ENCODE measurements around the gene METAP2. TPM values are rescaled to one million over a fixed set of nuclear protein-coding genes. Genes with fewer than 3 reads are reported as not detected.
A peak's percentile ranks its signal among the peaks of the same experiment; 100 is the strongest.

METAP2 gene
- total and polyA plus RNA-seq, 2 experiments from 2014 or later: 55.6 to 64.3 TPM

- H3K27me3 ChIP-seq (replicated peaks; ENCODE audit: insufficient read depth): no peaks in the 10 kb centered on the region
Observed at GRCh38 chr12:95522692-95523091, 48.7 kb downstream of the METAP2 start.

DNA sequence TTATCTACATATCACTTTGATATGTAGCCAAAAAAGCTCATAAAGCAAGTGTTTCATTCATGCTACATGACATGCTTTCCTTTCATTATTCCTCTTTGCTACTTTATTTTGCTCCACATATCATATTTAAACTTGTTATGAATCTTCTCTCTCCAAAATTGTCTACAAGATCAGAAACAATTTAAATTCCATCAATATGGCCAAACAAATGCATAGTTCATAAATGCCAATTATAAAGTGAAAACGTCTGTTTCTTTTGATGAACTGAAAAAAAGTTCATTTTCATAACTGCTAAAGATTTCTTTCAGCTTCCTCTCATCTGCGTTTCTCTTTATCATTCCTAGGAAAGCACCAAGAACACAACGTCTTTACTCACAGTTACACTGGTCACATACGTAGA lies 54.5 kb downstream of the METAP2 start:
- no peaks in the 10 kb centered on the region for H3K9me2 ChIP-seq (ENCODE audit: insufficient read depth)
- in situ Hi-C loops (cut with MboI): loop anchor here (25.0 kb wide), 1 partner anchor 416 kb away; no protein-coding TSS in a partner anchor

More at GRCh38 chr12:95522692-95523091, 48.7 kb downstream of the METAP2 start:
- H3K4me3 ChIP-seq: no peak overlapping the region
- no peaks in the 10 kb centered on the region for H3K9me3 ChIP-seq (ENCODE audit: low read depth)
- no peak overlapping the region for H3K27ac ChIP-seq
- no peaks in the 10 kb centered on the region for H3K9me2 ChIP-seq (ENCODE audit: insufficient read depth)
- H3F3A ChIP-seq (ENCODE audit: insufficient read depth): peaks cover 3% of the 10 kb centered on the region
- DNase-seq: no peak
- H3K4me2 ChIP-seq (ENCODE audit: unreplicated experiment): no peak overlapping the region
- H3K9ac ChIP-seq: no peak overlapping the region
- H3K36me3 ChIP-seq (ENCODE audit: low read depth): peaks cover 1% of the 10 kb centered on the region; the same call in 1 of the 2 replicates
- H3K4me1 ChIP-seq (ENCODE audit: insufficient read depth): no peaks in the 10 kb centered on the region
- in situ Hi-C loops (cut with MboI): no loop called here
- H4K20me1 ChIP-seq (ENCODE audit: insufficient read depth): no peaks in the 10 kb centered on the region
- 89 to 94% methylated on average over 8 of the region's 8 CpGs for WGBS, 2 experiments (ENCODE audit: low coverage in 1 of 2, low lambda C conversion rate in 2 of 2, missing lambda C conversion rate in 2 of 2)
- no peak overlapping the region for H2AFZ ChIP-seq
- TF ChIP-seq EZH2phosphoT487 (IDR thresholded peaks at IDR 0.05; ENCODE audit: insufficient read depth, low read depth): no peak
- TF ChIP-seq EZH2 (IDR thresholded peaks at IDR 0.05; ENCODE audit: insufficient read depth, poor library complexity, severe bottlenecking): no peak
- H3K79me2 ChIP-seq (ENCODE audit: insufficient read depth): no peaks in the 10 kb centered on the region

GRCh38 chr12:95529693-95530225 lies 55.8 kb downstream of the METAP2 start:
- Histone ChIP-seq H3K9ac (0 out of 2 replicates have a peak overlapping the region, but pooled peaks have one; percentile 17), H3K79me2 (ENCODE audit: insufficient read depth) (no peaks in the 10 kb centered on the region), H3K27me3 (replicated peaks; ENCODE audit: insufficient read depth) (no peaks in the 10 kb centered on the region), H4K20me1 (ENCODE audit: insufficient read depth) (no peaks in the 10 kb centered on the region), H2AFZ (peak overlapping the region; percentile 64), H3K36me3 (ENCODE audit: low read depth) (no peaks in the 10 kb centered on the region), H3K4me2 (ENCODE audit: unreplicated experiment) (no peak overlapping the region), H3K27ac (no peak overlapping the region), H3K4me1 (ENCODE audit: insufficient read depth) (peaks cover 20% of the 10 kb centered on the region), H3K4me3 (no peak overlapping the region), H3F3A (ENCODE audit: insufficient read depth) (no peaks in the 10 kb centered on the region), H3K9me3 (ENCODE audit: low read depth) (no peaks in the 10 kb centered on the region), H3K9me2 (ENCODE audit: insufficient read depth) (no peaks in the 10 kb centered on the region)
- in situ Hi-C loops (cut with MboI): loop anchor here (25.0 kb wide), 1 partner anchor 417 kb away; no protein-coding TSS in a partner anchor
- WGBS, 2 experiments (ENCODE audit: low coverage in 1 of 2, low lambda C conversion rate in 2 of 2, missing lambda C conversion rate in 2 of 2): 49 to 51% methylated on average over 4 of the region's 4 CpGs
- peak; percentile 52 for DNase-seq
- no peak for TF ChIP-seq EZH2phosphoT487 (IDR thresholded peaks at IDR 0.05; ENCODE audit: insufficient read depth, low read depth)
- TF ChIP-seq EZH2 (IDR thresholded peaks at IDR 0.05; ENCODE audit: insufficient read depth, poor library complexity, severe bottlenecking): no peak

More for the DNA sequence above, 54.5 kb downstream of the METAP2 start:
- Histone ChIP-seq H3K79me2 (ENCODE audit: insufficient read depth) (no peaks in the 10 kb centered on the region), H3K4me1 (ENCODE audit: insufficient read depth) (peaks cover 20% of the 10 kb centered on the region), H3K36me3 (ENCODE audit: low read depth) (no peaks in the 10 kb centered on the region), H2AFZ (0 out of 2 replicates have a peak overlapping the region, but pooled peaks have one; percentile 15), H3K9ac (no peak overlapping the region), H3K9me3 (ENCODE audit: low read depth) (no peaks in the 10 kb centered on the region), H3K4me3 (no peak overlapping the region), H4K20me1 (ENCODE audit: insufficient read depth) (no peaks in the 10 kb centered on the region), H3K4me2 (ENCODE audit: unreplicated experiment) (no peak overlapping the region), H3F3A (ENCODE audit: insufficient read depth) (no peaks in the 10 kb centered on the region), H3K27ac (no peak overlapping the region), H3K27me3 (replicated peaks; ENCODE audit: insufficient read depth) (no peaks in the 10 kb centered on the region)
- TF ChIP-seq EZH2 (IDR thresholded peaks at IDR 0.05; ENCODE audit: insufficient read depth, poor library complexity, severe bottlenecking) (no peak), EZH2phosphoT487 (IDR thresholded peaks at IDR 0.05; ENCODE audit: insufficient read depth, low read depth) (no peak)
- WGBS, 2 experiments (ENCODE audit: low coverage in 1 of 2, low lambda C conversion rate in 2 of 2, missing lambda C conversion rate in 2 of 2): 45 to 50% methylated on average over 4 of the region's 4 CpGs
- DNase-seq: no peak

GRCh38 chr12:95532851-95533250 lies 58.9 kb downstream of the METAP2 start:
- WGBS, 2 experiments (ENCODE audit: low coverage in 1 of 2, low lambda C conversion rate in 2 of 2, missing lambda C conversion rate in 2 of 2): 17 to 22% methylated on average over 5 of the region's 5 CpGs
- Histone ChIP-seq H3K4me3 (no peak overlapping the region), H3F3A (ENCODE audit: insufficient read depth) (no peaks in the 10 kb centered on the region), H3K9ac (no peak overlapping the region), H4K20me1 (ENCODE audit: insufficient read depth) (no peaks in the 10 kb centered on the region), H3K9me3 (ENCODE audit: low read depth) (no peaks in the 10 kb centered on the region), H3K4me1 (ENCODE audit: insufficient read depth) (peaks cover 20% of the 10 kb centered on the region), H3K27ac (no peak overlapping the region), H3K27me3 (replicated peaks; ENCODE audit: insufficient read depth) (no peaks in the 10 kb centered on the region), H3K36me3 (ENCODE audit: low read depth) (no peaks in the 10 kb centered on the region), H3K4me2 (ENCODE audit: unreplicated experiment) (peak overlapping the region; percentile 32), H3K79me2 (ENCODE audit: insufficient read depth) (no peaks in the 10 kb centered on the region), H2AFZ (peak overlapping the region; percentile 68), H3K9me2 (ENCODE audit: insufficient read depth) (no peaks in the 10 kb centered on the region)
- TF ChIP-seq EZH2phosphoT487 (IDR thresholded peaks at IDR 0.05; ENCODE audit: insufficient read depth, low read depth) (no peak), EZH2 (IDR thresholded peaks at IDR 0.05; ENCODE audit: insufficient read depth, poor library complexity, severe bottlenecking) (no peak)
- DNase-seq: peak; percentile 81
- in situ Hi-C loops (cut with MboI): loop anchor here (25.0 kb wide), 1 partner anchor 421 kb away; no protein-coding TSS in a partner anchor

Data from GM23248 (cell line).